Ishikawa (cell line): ENCODE measurements around the gene TSPO2.

ENCODE experiments used
- CEBPB ChIP-seq: IDR thresholded peaks from 2 replicates; pipeline ENCODE4 v1.6.1; 2012
- CREB1 ChIP-seq: IDR thresholded peaks from 2 replicates; pipeline ENCODE4 v1.6.1; 2012; ENCODE audit warnings: low read depth
- EGR1 ChIP-seq: IDR thresholded peaks from 2 replicates; pipeline ENCODE4 v1.6.1; 2012
- EP300 ChIP-seq: IDR thresholded peaks from 2 replicates; pipeline ENCODE4 v1.6.1; 2012; ENCODE audit warnings: borderline replicate concordance
- FOXM1 ChIP-seq: IDR thresholded peaks from 2 replicates; pipeline ENCODE4 v1.6.1; 2012; ENCODE audit warnings: low read depth, borderline replicate concordance
- MAX ChIP-seq: IDR thresholded peaks from 2 replicates; pipeline ENCODE4 v1.6.1; 2012
- NFIC ChIP-seq: IDR thresholded peaks from 2 replicates; pipeline ENCODE4 v1.6.1; 2012
- RAD21 ChIP-seq: IDR thresholded peaks from 2 replicates; pipeline ENCODE4 v1.6.1; 2012; ENCODE audit warnings: low read depth
- REST ChIP-seq: IDR thresholded peaks from 2 replicates; pipeline ENCODE4 v1.6.1; 2012; ENCODE audit warnings: low read depth, mild to moderate bottlenecking
- TAF1 ChIP-seq: IDR thresholded peaks from 2 replicates; pipeline ENCODE4 v1.6.1; 2012; ENCODE audit warnings: low read depth, mild to moderate bottlenecking
- TCF12 ChIP-seq: IDR thresholded peaks from 2 replicates; pipeline ENCODE4 v1.6.1; 2012; ENCODE audit warnings: low read depth
- TEAD4 ChIP-seq: IDR thresholded peaks from 2 replicates; pipeline ENCODE4 v1.6.1; 2012
- USF1 ChIP-seq: IDR thresholded peaks from 2 replicates; pipeline ENCODE4 v1.6.1; 2012
- YY1 ChIP-seq: IDR thresholded peaks from 2 replicates; pipeline ENCODE4 v1.6.1; 2012; ENCODE audit warnings: low read depth
- ZBTB7A ChIP-seq: IDR thresholded peaks from 2 replicates; pipeline ENCODE4 v1.6.1; 2012; ENCODE audit warnings: low read depth

Gene TSPO2

GRCh38 chr6:41045664-41046063 lies 3.4 kb downstream of the TSPO2 start:
- TF ChIP-seq REST, result no peak

GRCh38 chr6:41046084-41046483 lies 3.8 kb downstream of the TSPO2 start:
- no peak for TF ChIP-seq RAD21
- TF ChIP-seq CREB1, result no peak
- TF ChIP-seq USF1, result no peak
- no peak for TF ChIP-seq TAF1
- no peak for TF ChIP-seq EGR1
- no peak for TF ChIP-seq EP300
- no peak for TF ChIP-seq FOXM1
- no peak for TF ChIP-seq CEBPB
- no peak for TF ChIP-seq NFIC
- TF ChIP-seq MAX, result no peak
- TF ChIP-seq ZBTB7A, result no peak
- TF ChIP-seq TEAD4, result no peak
- no peak for TF ChIP-seq YY1
- TF ChIP-seq REST, result no peak
- TF ChIP-seq TCF12, result no peak

GRCh38 chr6:41047306-41047705 lies 5.0 kb downstream of the TSPO2 start:
- TF ChIP-seq YY1 (no peak), REST (no peak), EGR1 (no peak), TEAD4 (no peak), RAD21 (no peak), FOXM1 (no peak), NFIC (no peak), EP300 (no peak), CREB1 (no peak), USF1 (no peak), MAX (no peak), TCF12 (no peak), TAF1 (no peak), ZBTB7A (no peak), CEBPB (no peak)

- TF ChIP-seq RAD21, result no peak
- no peak for TF ChIP-seq TCF12
- no peak for TF ChIP-seq EGR1
- TF ChIP-seq USF1, result no peak
- TF ChIP-seq YY1, result no peak
- TF ChIP-seq TEAD4, result no peak
- TF ChIP-seq TAF1, result no peak
- no peak for TF ChIP-seq FOXM1
- TF ChIP-seq EP300, result no peak
These were observed 5.8 kb downstream of the TSPO2 start for GRCh38 chr6:41047745-41048732.
